ENCODE results near the gene DHRS7.
A peak's percentile ranks its signal among the peaks of the same experiment; 100 is the strongest.

DHRS7 gene

DNA sequence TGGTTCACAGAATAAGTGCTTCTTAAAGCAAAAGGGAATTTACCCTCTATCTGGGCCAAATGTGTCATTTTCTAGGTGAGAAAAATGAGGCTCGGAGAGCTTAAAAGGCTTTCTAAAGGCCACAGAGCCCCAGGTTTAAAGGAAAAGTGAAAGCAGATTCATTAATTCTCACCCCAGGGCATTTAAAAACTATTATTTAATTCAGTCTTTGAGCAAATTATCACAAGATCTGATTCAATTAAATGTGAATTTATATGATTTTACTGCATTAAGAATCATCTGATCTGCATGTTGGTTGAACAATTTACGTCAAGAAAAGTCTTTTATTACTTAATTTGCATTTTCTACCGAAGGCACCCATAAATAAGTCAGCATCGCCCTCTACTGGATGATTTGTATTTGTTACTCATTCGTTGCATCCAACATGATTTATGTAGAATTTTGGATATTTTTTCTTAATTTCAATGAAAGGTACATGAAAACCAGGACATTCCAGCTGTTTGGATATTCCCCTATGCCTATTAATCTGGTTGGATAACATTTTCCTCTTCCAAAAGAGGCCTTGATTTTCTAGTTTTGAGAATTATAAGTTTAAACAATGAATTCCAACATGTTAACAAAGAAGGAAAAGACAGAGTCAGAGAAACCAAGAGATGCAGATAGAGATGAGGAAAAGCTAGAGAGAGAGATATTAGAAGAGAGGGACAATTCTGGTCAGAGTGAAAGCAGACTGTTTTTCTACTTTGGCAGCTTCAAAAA, 19.1 kb upstream of the DHRS7 start:
- peak; percentile 86 for DNase-seq

DNA sequence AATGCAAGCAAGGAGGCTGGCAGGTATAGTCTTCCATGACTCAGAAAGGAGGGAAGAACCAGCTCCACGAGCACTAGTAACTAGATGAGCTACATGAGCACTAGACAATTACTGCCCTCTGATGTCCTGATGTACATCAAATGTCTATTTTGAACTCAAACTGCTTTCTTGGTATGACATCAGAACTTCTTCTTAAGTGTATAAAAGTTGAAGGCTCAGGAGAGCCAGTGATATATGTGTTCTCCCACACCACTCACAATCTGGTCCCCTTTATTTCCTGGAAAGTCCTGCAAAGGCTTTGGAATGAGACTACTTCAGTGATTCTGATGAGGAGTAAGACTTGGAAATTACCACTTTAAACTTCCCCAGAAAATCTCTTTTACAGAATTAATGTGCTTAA, 18.5 kb upstream of the DHRS7 start:
- peak; percentile 40 for DNase-seq

DNA sequence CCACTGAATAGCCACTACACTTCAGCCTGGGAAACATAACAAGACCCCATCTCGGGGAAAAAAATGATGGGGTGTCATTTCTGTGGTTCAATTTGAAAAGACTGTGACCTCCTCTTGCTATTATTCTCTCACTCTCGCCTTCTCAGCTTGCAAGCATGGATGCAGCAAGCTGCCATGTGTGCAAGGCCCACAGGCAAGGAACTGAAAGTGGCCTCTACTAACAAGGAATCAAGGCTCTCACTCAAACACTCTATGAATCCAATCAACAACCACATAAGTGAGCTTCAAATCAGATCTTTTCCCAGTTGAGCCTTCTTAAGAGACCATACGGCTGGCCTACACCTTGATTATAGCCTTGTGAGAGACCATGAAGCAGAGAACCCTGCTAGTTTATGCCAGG, 17.9 kb upstream of the DHRS7 start:
- no peak for DNase-seq

DNA sequence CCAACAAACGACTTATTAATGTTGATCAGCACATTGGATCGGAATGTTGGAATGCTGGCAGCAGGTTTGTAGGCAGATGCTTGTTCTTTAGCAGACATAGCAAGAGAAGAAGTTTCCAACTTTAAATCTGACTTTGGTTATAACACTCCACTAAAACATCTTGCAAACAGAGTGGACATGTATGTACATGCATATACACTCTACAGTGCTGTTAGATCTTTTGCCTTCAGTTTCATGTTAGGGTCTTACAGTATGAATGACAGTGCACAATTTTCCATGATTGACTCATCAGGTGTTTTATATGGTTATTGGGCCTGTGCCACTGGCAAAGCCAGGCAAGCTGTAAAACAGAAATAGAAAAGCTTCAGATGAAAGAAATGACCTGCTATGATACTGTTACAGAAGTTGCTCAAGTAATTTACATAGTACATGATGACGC, 14.3 kb upstream of the DHRS7 start:
- no peak for DNase-seq

DNA sequence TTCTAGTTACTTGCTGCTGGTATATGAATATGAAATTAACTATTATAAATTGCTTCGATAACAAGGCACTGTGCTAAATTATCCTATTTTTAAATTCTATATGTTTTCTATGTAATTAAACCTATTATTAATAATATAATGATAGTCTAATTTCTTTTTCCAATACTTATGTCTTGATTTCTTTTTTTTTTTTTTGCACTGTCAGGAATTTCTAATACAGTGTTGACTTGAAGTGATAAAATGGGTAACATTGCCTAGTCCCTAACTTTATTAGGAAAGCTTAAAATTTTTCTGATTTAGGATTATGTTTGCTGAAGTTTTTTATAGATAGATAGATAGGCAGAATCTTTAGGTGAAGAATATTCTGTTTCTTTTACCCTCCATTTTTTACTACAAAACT, 13.6 kb upstream of the DHRS7 start:
- no peak for DNase-seq

DNA sequence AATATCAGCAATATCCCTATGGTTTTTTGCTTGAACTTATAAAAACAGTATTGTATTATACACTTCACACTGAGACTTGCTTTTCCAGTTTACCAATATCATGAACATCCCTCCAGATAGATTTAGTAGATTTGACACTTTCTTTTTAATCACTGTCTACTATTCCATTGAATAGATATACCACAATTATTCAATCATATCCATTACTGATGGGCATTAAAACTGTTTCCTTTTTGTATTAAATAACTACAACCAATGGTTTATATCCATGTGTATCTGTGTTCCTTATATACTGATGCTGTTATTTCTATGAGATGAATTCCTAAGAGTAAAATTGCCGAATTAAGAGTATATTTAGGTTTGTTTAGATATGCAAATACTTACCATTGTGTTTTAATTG, 13.0 kb upstream of the DHRS7 start:
- DNase-seq: no peak

DNA sequence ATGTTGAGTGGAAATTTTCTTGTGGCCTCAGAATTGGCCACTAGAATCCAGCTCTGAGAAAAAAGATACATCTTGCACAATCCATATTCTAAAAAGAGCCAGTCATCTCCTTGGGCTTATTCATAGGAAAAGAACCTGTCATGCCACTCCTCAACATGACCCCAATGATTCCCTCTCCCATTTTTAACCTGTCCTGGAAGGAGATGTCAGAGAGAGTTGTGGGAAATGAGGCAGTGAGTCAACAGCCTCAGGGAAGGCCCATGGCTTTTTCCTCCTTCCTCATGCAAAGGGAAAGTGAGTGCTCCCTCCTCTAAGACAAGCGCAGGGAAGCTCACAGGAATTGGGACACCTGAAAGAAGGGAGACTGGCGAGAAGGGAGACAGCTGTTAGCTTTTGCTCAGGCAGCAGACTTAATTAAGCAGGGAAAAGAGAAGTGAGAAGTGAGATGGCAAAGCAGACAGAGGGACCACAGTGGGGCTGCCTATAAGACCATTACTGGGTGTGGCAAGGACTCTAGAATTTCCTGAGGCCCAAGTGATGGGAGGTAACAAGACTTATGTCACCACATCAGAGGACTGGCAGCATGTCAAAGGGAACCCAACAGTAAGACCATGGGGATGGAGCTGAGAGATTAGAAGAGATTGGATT, 10.2 kb upstream of the DHRS7 start:
- no peak for DNase-seq

DNA sequence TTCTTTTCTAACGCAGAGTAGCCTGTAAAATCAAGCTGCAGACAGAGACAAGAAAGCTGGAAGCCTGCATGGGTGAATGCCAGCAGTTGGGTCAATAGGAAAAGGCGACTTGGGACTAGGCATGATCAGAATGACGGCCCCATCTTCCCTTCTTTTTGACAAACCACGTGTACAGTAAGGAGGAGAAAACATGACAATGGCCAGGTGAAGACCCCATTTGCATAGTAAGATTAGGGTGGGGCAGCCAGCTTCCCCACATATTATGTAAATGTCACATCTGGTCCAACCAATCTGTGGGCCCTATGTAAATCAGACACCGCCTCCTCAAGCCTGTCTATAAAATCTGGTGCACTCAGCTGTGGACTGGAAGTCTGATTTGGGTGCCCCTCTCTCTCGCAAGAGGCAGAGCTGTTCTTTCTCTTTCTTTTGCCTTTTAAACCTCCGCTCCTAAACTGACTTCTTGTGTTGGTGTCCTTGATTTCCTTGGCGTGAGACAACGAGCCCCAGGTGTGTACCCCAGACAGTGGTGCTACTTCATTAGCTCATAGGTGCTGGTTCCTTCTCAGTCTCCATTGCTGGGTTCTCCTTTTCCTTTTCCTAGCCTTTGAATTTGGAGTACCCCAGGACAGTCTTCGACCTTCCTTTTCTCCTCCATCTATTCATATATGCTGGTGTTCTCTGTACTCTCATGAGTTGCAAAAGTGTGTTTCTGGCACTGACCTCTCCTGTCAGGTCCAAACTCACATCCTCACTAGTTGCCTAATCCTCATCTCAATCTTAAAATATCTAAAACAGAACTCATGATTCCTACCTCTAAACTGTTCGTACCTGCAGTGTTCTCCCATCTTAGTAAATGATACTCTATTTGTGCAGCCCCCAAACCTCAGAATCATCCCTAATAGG, 9.4 kb upstream of the DHRS7 start:
- DNase-seq: no peak

DNA sequence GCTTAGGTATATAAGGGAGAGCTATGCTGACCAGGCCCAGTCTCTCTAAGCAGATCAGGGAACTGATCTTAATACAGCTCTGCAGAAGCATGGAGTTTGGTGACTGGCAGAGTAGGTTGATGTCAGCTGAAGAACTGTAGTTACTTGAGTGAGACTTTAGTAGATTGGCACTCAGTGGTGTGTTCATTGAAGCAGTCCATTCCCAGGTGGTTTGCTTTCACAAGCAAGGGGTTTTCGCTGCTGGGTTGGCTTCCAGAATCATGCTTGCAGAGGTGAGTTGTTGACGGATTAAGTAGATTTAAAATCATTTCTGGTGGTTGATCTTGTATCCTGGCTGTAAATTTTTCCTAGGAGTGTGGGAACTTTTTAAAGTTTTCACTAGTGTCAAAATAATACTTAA, 6.5 kb upstream of the DHRS7 start:
- no peak for DNase-seq

DNA sequence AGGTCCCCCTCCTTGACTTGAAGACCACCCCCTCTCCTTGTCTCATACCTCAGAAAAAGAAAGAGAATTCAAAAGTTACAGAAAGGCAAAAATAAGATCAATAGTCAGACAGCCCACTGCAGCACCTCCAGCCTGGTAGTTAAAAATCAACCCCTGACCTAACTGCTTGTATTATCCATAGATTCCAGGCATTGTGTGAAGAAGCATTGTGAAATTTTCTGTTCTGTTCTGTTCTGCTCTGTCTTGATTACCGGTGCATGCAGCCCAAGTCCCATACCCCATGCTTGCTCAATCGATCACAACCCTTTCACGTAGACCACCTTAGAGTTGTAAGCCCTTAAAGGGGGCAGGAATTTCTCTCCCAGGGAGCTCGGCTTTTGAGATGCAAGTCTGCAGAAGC, 5.8 kb upstream of the DHRS7 start:
- no peak for DNase-seq

DNA sequence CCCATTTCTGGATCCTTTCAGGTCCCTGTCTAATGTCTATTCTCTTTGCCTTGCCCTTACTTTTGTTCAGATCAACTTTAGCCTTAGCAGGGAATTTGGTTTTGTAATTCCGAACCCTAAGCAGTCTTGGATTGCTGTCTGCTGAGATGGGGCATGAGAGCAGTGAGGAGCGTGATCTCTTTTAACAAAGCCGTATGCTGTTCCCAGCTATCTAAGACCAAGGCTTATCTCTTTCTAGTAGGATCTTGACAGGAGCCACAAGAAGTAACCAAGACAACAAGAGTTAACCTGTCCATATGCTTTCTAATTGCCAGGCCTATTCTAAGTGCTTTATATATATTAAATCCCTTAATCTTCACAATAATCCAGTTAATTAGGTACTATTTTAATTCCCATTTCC, 4.5 kb upstream of the DHRS7 start:
- DNase-seq: no peak

DNA sequence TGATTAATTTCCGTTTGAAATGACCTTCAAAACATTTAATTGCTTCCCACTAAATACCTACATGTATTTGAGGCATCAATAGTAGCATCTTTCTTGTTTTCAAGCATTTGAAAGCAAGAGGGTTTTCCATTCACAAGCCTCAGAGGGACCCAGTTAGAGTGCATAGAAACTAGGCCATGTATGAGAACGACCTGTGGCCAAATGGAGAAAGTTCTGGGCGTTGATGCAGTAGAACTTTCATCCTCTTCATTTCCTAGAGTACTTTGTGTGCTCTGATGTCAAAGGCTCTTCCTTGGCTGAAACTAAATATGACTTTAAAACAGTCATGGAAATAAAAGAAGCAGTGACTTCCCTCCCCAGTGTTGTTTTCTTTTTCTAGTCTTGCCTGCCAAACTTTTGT, 944 bp upstream of the DHRS7 start:
- peak; percentile 38 for DNase-seq

DNA sequence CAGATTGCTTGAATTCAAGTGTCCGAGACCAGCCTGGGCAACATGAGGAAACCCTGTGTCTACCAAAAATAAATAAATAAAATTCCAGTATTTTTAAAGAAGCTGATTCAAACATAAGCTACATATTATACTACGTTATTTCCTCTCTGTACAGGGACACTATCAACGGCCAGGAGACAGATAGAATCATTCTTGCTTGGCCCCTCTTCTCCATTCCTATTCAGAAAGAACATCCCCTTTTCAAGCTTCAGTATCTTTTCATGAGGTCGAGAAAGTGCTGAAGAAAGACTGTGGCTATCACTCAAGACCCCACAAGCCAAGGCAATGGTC, 314 bp upstream of the DHRS7 start:
- no peak for DNase-seq

DNA sequence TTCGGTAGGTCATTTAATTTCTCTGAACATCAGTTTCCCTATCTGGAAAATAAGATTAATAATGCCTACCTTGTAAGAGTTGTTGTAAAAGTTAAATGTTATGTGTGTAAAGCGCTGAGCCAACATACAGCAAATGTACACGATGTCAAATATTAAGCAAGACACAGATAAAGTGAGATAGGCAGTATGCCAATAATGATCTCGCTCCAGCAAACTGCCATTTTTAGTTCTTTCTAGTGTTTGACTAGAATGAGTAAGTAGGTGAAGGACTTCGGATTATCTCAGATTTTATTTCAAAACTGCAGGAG, 840 bp downstream of the DHRS7 start:
- DNase-seq: no peak

DNA sequence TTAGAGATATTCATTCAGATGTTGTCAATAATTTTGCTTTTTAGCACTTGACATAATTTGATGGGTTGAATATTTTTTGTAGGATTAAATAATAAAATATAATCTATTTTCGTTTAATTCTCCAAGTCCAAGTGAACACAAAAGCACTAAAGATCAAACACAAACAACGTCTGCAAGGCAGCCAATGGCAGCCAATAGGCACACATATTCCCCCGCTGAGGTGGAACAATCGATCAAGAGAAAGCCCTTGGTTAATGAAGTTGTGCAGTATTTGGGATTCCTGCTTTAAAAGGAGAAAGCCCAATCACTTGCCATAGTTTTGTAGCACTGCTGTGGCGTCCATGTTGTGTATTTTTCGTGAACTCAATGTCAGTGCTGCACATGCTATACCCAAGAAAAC, 1.5 kb downstream of the DHRS7 start:
- DNase-seq: peak; percentile 88

DNA sequence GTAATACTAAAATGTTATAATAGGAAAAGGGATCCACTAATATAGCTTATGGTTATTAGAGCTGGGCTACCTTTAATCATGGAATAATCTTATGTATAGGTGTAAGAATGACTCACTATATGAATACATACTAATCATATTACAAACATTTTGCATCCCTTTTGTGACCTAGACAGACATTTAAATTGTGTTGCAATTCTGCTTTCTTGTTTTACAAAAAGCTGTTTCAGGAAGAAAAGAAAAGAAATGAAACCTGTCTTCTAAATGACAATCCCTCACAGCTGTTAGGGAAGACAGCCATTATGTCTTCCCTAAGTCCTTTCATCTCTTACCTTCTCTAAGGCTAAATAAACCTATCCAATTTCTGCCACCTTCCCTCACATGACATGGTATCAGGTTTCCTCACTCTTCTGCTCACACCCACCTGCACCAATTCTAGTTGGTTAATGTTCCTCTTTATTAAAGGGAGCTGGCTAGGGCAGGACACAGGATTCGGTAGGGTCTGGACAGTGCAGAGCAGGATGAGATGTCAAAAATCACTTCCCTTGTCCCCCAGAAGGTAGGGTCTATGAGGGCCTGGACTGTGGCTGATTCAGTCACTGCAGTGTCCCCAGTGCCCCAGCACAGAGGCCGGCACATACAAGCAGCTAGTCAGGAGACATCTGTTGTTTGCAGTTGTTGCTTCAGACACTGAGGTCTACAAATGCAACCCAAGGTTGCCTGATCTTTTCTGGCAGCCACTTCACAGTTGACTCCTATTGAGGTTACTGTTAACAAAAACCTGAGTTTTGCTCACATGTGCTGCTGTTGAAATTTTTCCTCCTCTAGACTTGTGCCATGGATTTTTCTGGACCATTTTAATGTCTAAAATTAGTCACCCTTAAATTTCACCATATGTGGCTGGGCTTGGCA, 3.7 kb downstream of the DHRS7 start:
- DNase-seq: peak; percentile 93

DNA sequence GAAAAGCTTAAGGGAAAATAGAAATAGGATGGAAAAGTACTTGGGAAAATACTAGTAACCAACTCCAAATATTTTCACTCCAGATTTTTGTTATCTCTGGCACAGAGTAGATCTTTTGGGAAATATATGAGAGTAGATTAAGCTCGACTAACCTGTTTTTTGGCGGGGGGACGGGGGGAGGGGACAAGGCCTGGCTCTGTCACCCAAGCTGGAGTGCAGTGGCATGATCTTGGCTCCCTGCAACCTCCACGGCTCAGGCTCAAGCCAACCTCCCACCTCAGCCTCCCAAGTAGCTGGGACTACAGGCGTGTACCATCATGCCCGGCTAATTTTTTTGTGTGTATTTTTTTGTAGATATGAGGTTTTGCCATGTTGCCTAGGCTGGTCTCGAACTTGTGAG, 4.8 kb downstream of the DHRS7 start:
- DNase-seq: no peak

DNA sequence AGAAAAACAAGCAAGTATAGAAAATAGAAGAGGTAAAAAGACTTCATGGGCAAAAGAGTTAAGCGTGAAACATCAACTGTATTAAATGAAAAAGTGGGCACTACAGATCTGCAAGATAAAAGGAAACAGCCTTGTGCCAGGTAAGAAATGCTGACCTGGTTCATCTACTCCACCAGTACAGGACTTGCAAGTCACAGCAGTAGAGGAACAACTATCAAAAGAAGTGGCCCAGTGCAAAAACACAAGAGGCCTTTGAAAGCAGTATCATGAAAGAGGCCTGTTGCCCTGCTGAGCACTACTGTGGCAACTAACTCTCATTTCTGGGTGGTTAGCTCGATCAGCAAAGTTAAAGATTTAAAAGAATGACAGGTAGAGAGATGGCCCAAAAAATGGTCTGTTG, 10.5 kb downstream of the DHRS7 start:
- no peak for DNase-seq

DNA sequence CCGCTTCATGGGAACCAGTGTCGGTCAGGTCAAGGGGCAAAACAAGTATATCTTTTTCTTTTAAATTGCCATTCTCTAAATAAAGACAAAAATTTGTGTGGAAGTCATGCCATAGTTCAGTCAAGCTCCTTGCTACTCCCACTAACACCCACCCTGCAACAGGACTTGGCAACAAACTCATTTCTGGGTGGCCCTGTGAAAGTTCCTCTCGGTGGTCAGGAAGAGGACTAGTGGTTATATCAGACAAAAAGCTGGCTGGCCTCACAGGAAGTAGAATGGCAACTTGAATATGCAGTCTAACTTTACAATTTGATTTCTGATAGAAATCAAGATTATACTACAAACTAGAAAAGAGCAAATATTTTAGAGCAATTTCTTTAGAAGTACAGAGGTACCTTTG, 11.2 kb downstream of the DHRS7 start:
- DNase-seq: no peak

DNA sequence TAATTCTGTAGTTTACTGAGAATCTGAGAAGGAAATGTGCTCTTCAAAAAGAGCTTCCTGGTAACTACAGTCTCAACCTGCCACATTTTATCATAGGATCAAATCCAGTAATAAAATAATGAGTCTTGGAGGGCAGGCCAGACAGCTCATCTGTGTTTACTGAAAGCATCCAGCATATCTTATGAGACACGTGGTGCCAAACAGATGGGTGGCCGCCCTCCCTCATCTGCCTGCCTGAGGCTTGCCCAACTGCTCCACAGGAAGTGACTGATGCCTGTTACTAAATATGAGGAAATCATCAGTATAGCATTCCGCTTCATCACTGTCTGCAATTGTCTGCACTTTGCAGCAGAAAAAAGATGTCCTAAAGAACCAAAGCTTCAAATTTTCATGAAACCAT, 13.5 kb downstream of the DHRS7 start:
- peak; percentile 92 for DNase-seq

DNA sequence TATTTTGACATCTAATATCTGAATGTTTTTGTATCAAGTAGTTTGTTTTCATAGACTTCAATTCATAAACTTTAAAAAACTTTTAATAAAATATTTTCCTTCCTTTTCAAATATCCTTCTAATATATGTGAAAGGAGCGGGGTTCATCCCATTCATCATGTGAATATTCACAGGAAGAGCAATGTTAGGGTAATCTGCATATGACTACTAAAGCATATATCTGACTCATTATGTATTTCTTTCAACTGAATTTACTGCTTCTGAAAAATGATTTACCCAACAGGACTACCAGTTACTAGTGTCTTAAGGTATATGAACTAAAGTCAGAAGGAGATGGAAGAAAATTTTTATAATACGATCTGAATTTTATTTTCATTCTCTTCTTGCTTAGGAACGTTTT, 30.5 kb downstream of the DHRS7 start:
- no peak for DNase-seq

DNA sequence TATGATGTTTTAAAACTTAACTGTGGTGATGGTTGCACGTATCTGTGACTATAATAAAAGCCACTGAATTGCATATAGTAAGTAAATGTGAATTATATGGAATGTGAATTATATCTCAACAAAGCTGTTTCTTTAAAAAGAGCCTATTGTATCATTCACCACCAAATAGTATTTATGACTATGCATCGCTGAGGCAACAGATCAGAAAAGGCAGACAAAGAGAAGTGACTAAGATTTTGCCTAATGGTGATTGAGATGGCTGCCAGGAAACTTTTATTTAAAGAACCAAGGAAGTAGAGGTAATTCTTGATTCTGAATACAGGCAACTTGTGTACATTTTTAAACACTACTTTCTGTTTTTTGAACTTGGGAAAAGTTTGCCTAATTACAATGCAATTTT, 31.7 kb downstream of the DHRS7 start:
- DNase-seq: no peak

DNA sequence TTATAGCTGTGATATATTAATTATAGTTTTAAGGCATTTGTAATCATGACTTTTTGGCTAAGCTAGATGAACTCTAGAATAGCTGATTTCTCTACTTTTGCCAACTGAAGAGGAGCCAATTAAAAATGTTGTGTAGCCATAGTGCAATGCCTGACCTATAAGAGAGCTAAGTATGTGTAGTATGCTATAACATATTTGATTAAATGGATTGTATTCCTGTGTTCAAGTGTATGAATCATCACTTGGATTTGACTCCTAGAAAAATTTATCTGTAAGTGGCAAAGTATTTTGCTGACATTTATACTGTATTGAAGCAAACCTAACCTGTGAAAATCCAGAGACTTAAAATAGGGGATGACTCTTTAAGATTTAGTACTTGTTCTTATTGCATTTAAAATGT, 39.3 kb downstream of the DHRS7 start:
- no peak for DNase-seq

All from NCI-H69 (cell line).